A673 (cell line): ENCODE data around the gene ST7.

Experiments
- EZH2 ChIP-seq: fragments of 200-600 bp; sonication (generic); IDR thresholded peaks from 2 replicates; pipeline ENCODE4 v1.6.1; 2017; ENCODE audit warnings: borderline replicate concordance, low read depth, mild to moderate bottlenecking, mixed read lengths, antibody characterized with exemption, low read length; ENCODE audit not compliant: poor library complexity, severe bottlenecking
- TF ChIP-seq, protein P1 (sequence below): fragments of 300-800, 200-600 bp; sonication (generic); conservative IDR thresholded peaks from 2 replicates; pipeline ENCODE4 v1.5.1; 2017; ENCODE audit warnings: low read depth, mild to moderate bottlenecking, antibody characterized with exemption, low read length, moderate library complexity, mixed read lengths

DNA sequence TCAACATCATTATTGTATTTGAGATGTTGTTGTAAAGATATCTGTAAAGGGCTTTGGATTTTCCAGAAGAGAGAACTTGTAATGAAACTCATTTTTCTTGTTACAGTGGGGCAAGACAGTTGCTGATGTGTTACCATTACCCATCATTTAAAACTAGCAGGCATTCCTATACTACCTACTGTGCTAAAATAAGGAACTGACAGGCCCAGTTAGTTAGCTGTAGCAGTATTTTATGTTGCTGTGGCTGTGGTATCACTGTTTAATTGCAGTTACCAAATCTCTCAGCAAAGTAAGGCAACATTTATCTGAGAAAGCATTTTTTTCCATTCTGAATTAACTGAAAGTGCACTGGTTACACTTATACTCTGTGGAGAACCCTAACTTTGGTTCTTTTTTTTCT is 9.9 kb downstream of the ST7 start:
- no peak for TF ChIP-seq EZH2
- TF ChIP-seq, protein P1, sequence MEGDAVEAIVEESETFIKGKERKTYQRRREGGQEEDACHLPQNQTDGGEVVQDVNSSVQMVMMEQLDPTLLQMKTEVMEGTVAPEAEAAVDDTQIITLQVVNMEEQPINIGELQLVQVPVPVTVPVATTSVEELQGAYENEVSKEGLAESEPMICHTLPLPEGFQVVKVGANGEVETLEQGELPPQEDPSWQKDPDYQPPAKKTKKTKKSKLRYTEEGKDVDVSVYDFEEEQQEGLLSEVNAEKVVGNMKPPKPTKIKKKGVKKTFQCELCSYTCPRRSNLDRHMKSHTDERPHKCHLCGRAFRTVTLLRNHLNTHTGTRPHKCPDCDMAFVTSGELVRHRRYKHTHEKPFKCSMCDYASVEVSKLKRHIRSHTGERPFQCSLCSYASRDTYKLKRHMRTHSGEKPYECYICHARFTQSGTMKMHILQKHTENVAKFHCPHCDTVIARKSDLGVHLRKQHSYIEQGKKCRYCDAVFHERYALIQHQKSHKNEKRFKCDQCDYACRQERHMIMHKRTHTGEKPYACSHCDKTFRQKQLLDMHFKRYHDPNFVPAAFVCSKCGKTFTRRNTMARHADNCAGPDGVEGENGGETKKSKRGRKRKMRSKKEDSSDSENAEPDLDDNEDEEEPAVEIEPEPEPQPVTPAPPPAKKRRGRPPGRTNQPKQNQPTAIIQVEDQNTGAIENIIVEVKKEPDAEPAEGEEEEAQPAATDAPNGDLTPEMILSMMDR: no peak
